Measurements from ENCODE around the gene DGKH. TPM values are rescaled to one million over a fixed set of nuclear protein-coding genes. Genes with fewer than 3 reads are reported as not detected.

DGKH gene
- total RNA-seq, 4 donors from 2014 or later = 18.6 to 32.5 (median 19.6) TPM

GRCh38 chr13:42101821-42102585 is 53.6 kb downstream of the DGKH start:
- H3K4me3 ChIP-seq = no peak overlapping the region

GRCh38 chr13:42102961-42103865 is 54.8 kb downstream of the DGKH start:
- H3K27ac ChIP-seq = no peak overlapping the region
- no peaks in the 10 kb centered on the region for H3K27me3 ChIP-seq
- TF ChIP-seq POLR2A (IDR thresholded peaks at IDR 0.05) = no peak
- TF ChIP-seq POLR2AphosphoS5 (IDR thresholded peaks at IDR 0.05) = no peak
- TF ChIP-seq CTCF (IDR thresholded peaks at IDR 0.05) = no peak
- no peak for TF ChIP-seq EP300 (IDR thresholded peaks at IDR 0.05)
- no peaks in the 10 kb centered on the region for H3K36me3 ChIP-seq
- peaks cover 0 to 5% (median 0%) of the 10 kb centered on the region in 3 donors for H3K9me3 ChIP-seq
- peaks cover 0 to 15% (median 0%) of the 10 kb centered on the region in 3 donors for H3K4me1 ChIP-seq
- no peak overlapping the region for H3K4me3 ChIP-seq
- ATAC-seq = no peak
- WGBS, 2 donors (ENCODE audit: low coverage in 1 of 2) = 60 to 83% methylated on average over 5 of the region's 5 CpGs

More at GRCh38 chr13:42101821-42102585, 53.6 kb downstream of the DGKH start:
- H3K27me3 ChIP-seq = no peaks in the 10 kb centered on the region
- ATAC-seq = no peak
- no peak overlapping the region for H3K27ac ChIP-seq
- no peaks in the 10 kb centered on the region for H3K36me3 ChIP-seq
- peaks cover 0 to 20% (median 0%) of the 10 kb centered on the region in 3 donors for H3K4me1 ChIP-seq
- 45 to 70% methylated on average over 2 to 3 of the region's 3 CpGs for WGBS, 2 donors (ENCODE audit: low coverage in 1 of 2)
- TF ChIP-seq CTCF (IDR thresholded peaks at IDR 0.05) (no peak), POLR2AphosphoS5 (IDR thresholded peaks at IDR 0.05) (no peak), EP300 (IDR thresholded peaks at IDR 0.05) (no peak), POLR2A (IDR thresholded peaks at IDR 0.05) (no peak)
- peaks cover 0 to 5% (median 0%) of the 10 kb centered on the region in 3 donors for H3K9me3 ChIP-seq

- no peak for ATAC-seq
- Histone ChIP-seq H3K27ac (no peak overlapping the region), H3K4me3 (no peak overlapping the region), H3K27me3 (no peaks in the 10 kb centered on the region), H3K36me3 (no peaks in the 10 kb centered on the region), H3K4me1 (peaks cover 0 to 20% (median 0%) of the 10 kb centered on the region in 3 donors), H3K9me3 (peaks cover 0 to 5% (median 0%) of the 10 kb centered on the region in 3 donors)
- no peak for TF ChIP-seq POLR2A (IDR thresholded peaks at IDR 0.05)
- no peak for TF ChIP-seq EP300 (IDR thresholded peaks at IDR 0.05)
- no peak for TF ChIP-seq CTCF (IDR thresholded peaks at IDR 0.05)
- TF ChIP-seq POLR2AphosphoS5 (IDR thresholded peaks at IDR 0.05) = no peak
- 90 to 94% methylated on average over 2 to 4 of the region's 4 CpGs for WGBS, 2 donors (ENCODE audit: low coverage in 1 of 2)
Observed at GRCh38 chr13:42106998-42107397, 58.5 kb downstream of the DGKH start.

GRCh38 chr13:42107421-42107820 is 59.0 kb downstream of the DGKH start:
- Histone ChIP-seq H3K4me1 (peaks cover 0 to 16% (median 0%) of the 10 kb centered on the region in 3 donors), H3K4me3 (no peak overlapping the region), H3K27me3 (no peaks in the 10 kb centered on the region), H3K27ac (no peak overlapping the region), H3K9me3 (peaks cover 0 to 5% (median 0%) of the 10 kb centered on the region in 3 donors), H3K36me3 (no peaks in the 10 kb centered on the region)
- 57 to 88% methylated on average over 1 to 5 of the region's 5 CpGs for WGBS, 2 donors (ENCODE audit: low coverage in 1 of 2)
- no peak for ATAC-seq
- no peak for TF ChIP-seq CTCF (IDR thresholded peaks at IDR 0.05)
- no peak for TF ChIP-seq EP300 (IDR thresholded peaks at IDR 0.05)
- no peak for TF ChIP-seq POLR2AphosphoS5 (IDR thresholded peaks at IDR 0.05)
- no peak for TF ChIP-seq POLR2A (IDR thresholded peaks at IDR 0.05)

Measured in gastroesophageal sphincter (tissue), 4 donors.